ENCODE measurements around the gene CCDC171. TPM values are rescaled to one million over a fixed set of nuclear protein-coding genes. Genes with fewer than 3 reads are reported as not detected.
"Not testable (repeated sequence)": the region's sequence is repeated elsewhere in the genome, so short reads cannot be mapped to it uniquely, and the experiment has no call there.

Gene CCDC171
- total RNA-seq, 1 donor from 2014 or later = 1.7 TPM

GRCh38 chr9:15522130-15522755, 30.6 kb upstream of the CCDC171 start:
- no peak overlapping the region for H3K27ac ChIP-seq
- H3K4me1 ChIP-seq = no peaks in the 10 kb centered on the region
- TF ChIP-seq CTCF (IDR thresholded peaks at IDR 0.05) = no peak

GRCh38 chr9:15524845-15525455, 27.9 kb upstream of the CCDC171 start:
- TF ChIP-seq CTCF (IDR thresholded peaks at IDR 0.05) = no peak
- Histone ChIP-seq H3K4me1 (no peaks in the 10 kb centered on the region), H3K4me3 (no peak overlapping the region), H3K36me3 (no peaks in the 10 kb centered on the region), H3K27me3 (no peaks in the 10 kb centered on the region), H3K9me3 (no peaks in the 10 kb centered on the region), H3K27ac (no peak overlapping the region)
- intact Hi-C loops (cut with DNase I) = no loop called here
- no peak for DNase-seq (ENCODE audit: low spot score in 2 of 2)

More at GRCh38 chr9:15522130-15522755, 30.6 kb upstream of the CCDC171 start:
- H3K4me3 ChIP-seq = no peak overlapping the region
- no peak for DNase-seq (ENCODE audit: low spot score in 2 of 2)
- H3K9me3 ChIP-seq = no peaks in the 10 kb centered on the region
- intact Hi-C loops (cut with DNase I) = no loop called here
- H3K36me3 ChIP-seq = no peaks in the 10 kb centered on the region
- no peaks in the 10 kb centered on the region for H3K27me3 ChIP-seq

- no peak for DNase-seq (ENCODE audit: low spot score in 2 of 2)
- no peaks in the 10 kb centered on the region for H3K27me3 ChIP-seq
- intact Hi-C loops (cut with DNase I) = no loop called here
- no peaks in the 10 kb centered on the region for H3K4me1 ChIP-seq
- no peaks in the 10 kb centered on the region for H3K9me3 ChIP-seq
- no peak overlapping the region for H3K4me3 ChIP-seq
- no peak overlapping the region for H3K27ac ChIP-seq
- no peak for TF ChIP-seq CTCF (IDR thresholded peaks at IDR 0.05)
- H3K36me3 ChIP-seq = no peaks in the 10 kb centered on the region
Observed at GRCh38 chr9:15525958-15526357, 26.9 kb upstream of the CCDC171 start.

GRCh38 chr9:15527035-15527434, 25.8 kb upstream of the CCDC171 start:
- H3K4me1 ChIP-seq; DNase-seq (ENCODE audit: low spot score in 2 of 2); H3K36me3 ChIP-seq; H3K27ac ChIP-seq; H3K9me3 ChIP-seq; H3K4me3 ChIP-seq; H3K27me3 ChIP-seq; intact Hi-C loops (cut with DNase I): not testable (repeated sequence)

- H3K27me3 ChIP-seq = no peaks in the 10 kb centered on the region
- H3K9me3 ChIP-seq = no peaks in the 10 kb centered on the region
- no peak overlapping the region for H3K4me3 ChIP-seq
- intact Hi-C loops (cut with DNase I) = no loop called here
- no peak for TF ChIP-seq CTCF (IDR thresholded peaks at IDR 0.05)
- H3K4me1 ChIP-seq = no peaks in the 10 kb centered on the region
- H3K36me3 ChIP-seq = no peaks in the 10 kb centered on the region
- no peak overlapping the region for H3K27ac ChIP-seq
- DNase-seq (ENCODE audit: low spot score in 2 of 2) = no peak
Observed at GRCh38 chr9:15529566-15530324, 23.1 kb upstream of the CCDC171 start.

GRCh38 chr9:15531380-15531779, 21.5 kb upstream of the CCDC171 start:
- Histone ChIP-seq H3K27me3 (no peaks in the 10 kb centered on the region), H3K4me3 (no peak overlapping the region), H3K36me3 (no peaks in the 10 kb centered on the region), H3K27ac (no peak overlapping the region), H3K9me3 (no peaks in the 10 kb centered on the region), H3K4me1 (no peaks in the 10 kb centered on the region)
- intact Hi-C loops (cut with DNase I) = no loop called here
- TF ChIP-seq CTCF (IDR thresholded peaks at IDR 0.05) = no peak
- no peak for DNase-seq (ENCODE audit: low spot score in 2 of 2)
